Measurements from ENCODE around the gene CPNE7. TPM values are rescaled to one million over a fixed set of nuclear protein-coding genes. Genes with fewer than 3 reads are reported as not detected.

CPNE7 gene
- total and polyA plus RNA-seq, 4 donors: 0.30 to 0.56 (median 0.47) TPM; not detected in 1

- H3K36me3 ChIP-seq (ENCODE audit: control insufficient read depth in 4 of 4, insufficient read depth in 3 of 4, low read depth in 1 of 4, low read length in 3 of 4): peaks cover 3 to 55% (median 21%) of the 10 kb centered on the region in 4 donors
- H3K27ac ChIP-seq (ENCODE audit: low read depth in 1 of 2, low read length in 2 of 2): no peak overlapping the region
- H3K9me3 ChIP-seq (ENCODE audit: control insufficient read depth in 4 of 4, low read length in 3 of 4): no peaks in the 10 kb centered on the region
- H3K4me1 ChIP-seq (ENCODE audit: control insufficient read depth in 4 of 4, insufficient read depth in 4 of 4, low read length in 3 of 4): peaks cover 4 to 23% (median 14%) of the 10 kb centered on the region in 4 donors
- H3K4me3 ChIP-seq (ENCODE audit: low read depth in 1 of 3, low read length in 3 of 3): no peak overlapping the region
- WGBS: 88% methylated on average over 31 of the region's 31 CpGs
- no peak for DNase-seq (ENCODE audit: low spot score)
- no peak overlapping the region for H3K9ac ChIP-seq (ENCODE audit: low read depth in 1 of 2, low read length in 2 of 2)
- no peaks in the 10 kb centered on the region for H3K27me3 ChIP-seq (ENCODE audit: control insufficient read depth in 4 of 4, insufficient read depth in 4 of 4, low read length in 3 of 4)
- TF ChIP-seq RXRA (IDR thresholded peaks at IDR 0.05): no peak
- TF ChIP-seq NR2F2 (IDR thresholded peaks at IDR 0.05): no peak
- TF ChIP-seq HNF4G (IDR thresholded peaks at IDR 0.05): no peak
- TF ChIP-seq, protein P1, sequence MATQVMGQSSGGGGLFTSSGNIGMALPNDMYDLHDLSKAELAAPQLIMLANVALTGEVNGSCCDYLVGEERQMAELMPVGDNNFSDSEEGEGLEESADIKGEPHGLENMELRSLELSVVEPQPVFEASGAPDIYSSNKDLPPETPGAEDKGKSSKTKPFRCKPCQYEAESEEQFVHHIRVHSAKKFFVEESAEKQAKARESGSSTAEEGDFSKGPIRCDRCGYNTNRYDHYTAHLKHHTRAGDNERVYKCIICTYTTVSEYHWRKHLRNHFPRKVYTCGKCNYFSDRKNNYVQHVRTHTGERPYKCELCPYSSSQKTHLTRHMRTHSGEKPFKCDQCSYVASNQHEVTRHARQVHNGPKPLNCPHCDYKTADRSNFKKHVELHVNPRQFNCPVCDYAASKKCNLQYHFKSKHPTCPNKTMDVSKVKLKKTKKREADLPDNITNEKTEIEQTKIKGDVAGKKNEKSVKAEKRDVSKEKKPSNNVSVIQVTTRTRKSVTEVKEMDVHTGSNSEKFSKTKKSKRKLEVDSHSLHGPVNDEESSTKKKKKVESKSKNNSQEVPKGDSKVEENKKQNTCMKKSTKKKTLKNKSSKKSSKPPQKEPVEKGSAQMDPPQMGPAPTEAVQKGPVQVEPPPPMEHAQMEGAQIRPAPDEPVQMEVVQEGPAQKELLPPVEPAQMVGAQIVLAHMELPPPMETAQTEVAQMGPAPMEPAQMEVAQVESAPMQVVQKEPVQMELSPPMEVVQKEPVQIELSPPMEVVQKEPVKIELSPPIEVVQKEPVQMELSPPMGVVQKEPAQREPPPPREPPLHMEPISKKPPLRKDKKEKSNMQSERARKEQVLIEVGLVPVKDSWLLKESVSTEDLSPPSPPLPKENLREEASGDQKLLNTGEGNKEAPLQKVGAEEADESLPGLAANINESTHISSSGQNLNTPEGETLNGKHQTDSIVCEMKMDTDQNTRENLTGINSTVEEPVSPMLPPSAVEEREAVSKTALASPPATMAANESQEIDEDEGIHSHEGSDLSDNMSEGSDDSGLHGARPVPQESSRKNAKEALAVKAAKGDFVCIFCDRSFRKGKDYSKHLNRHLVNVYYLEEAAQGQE (IDR thresholded peaks at IDR 0.05): no peak
- no peak for TF ChIP-seq ZBTB33 (IDR thresholded peaks at IDR 0.05)
- TF ChIP-seq YY1 (IDR thresholded peaks at IDR 0.05): no peak
- TF ChIP-seq RAD21 (IDR thresholded peaks at IDR 0.05): no peak
- no peak for TF ChIP-seq FOXA2 (IDR thresholded peaks at IDR 0.05)
- no peak for TF ChIP-seq TAF1 (conservative IDR thresholded peaks at IDR 0.05)
- TF ChIP-seq ATF3 (IDR thresholded peaks at IDR 0.05): no peak
- TF ChIP-seq, protein P2, sequence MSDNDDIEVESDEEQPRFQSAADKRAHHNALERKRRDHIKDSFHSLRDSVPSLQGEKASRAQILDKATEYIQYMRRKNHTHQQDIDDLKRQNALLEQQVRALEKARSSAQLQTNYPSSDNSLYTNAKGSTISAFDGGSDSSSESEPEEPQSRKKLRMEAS (IDR thresholded peaks at IDR 0.05): no peak
- no peak for TF ChIP-seq JUND (IDR thresholded peaks at IDR 0.05)
- TF ChIP-seq SP1 (IDR thresholded peaks at IDR 0.05): no peak
- TF ChIP-seq, protein P3, sequence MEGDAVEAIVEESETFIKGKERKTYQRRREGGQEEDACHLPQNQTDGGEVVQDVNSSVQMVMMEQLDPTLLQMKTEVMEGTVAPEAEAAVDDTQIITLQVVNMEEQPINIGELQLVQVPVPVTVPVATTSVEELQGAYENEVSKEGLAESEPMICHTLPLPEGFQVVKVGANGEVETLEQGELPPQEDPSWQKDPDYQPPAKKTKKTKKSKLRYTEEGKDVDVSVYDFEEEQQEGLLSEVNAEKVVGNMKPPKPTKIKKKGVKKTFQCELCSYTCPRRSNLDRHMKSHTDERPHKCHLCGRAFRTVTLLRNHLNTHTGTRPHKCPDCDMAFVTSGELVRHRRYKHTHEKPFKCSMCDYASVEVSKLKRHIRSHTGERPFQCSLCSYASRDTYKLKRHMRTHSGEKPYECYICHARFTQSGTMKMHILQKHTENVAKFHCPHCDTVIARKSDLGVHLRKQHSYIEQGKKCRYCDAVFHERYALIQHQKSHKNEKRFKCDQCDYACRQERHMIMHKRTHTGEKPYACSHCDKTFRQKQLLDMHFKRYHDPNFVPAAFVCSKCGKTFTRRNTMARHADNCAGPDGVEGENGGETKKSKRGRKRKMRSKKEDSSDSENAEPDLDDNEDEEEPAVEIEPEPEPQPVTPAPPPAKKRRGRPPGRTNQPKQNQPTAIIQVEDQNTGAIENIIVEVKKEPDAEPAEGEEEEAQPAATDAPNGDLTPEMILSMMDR (IDR thresholded peaks at IDR 0.05; ENCODE audit: low read depth, low read length, missing input control): no peak
- TF ChIP-seq GABPA (IDR thresholded peaks at IDR 0.05 in 1 of 2, conservative IDR thresholded peaks at IDR 0.05 in 1 of 2): no peak
These were observed 43.6 kb upstream of the CPNE7 start for GRCh38 chr16:89531821-89532526.
